HG03342 (cell line): ENCODE results near the gene RAB6C.
A peak's percentile ranks its signal among the peaks of the same experiment; 100 is the strongest.
"Not testable (repeated sequence)": the region's sequence is repeated elsewhere in the genome, so short reads cannot be mapped to it uniquely, and the experiment has no call there.

Experiments used
- ATAC-seq: cut with Tn5 transposase; IDR thresholded peaks from one replicate; pipeline ENCODE4 v1.9.1; 2021; ENCODE audit warnings: mild to moderate bottlenecking, moderate library complexity; ENCODE audit not compliant: unreplicated experiment

The RAB6C gene

GRCh38 chr2:129979629-129980155 is at the start of gene RAB6C:
Gene RAB6C (plus strand): TSS chr2:129979666. CDS start chr2:129980116, 450 bp downstream.
- not testable (repeated sequence) for ATAC-seq

DNA sequence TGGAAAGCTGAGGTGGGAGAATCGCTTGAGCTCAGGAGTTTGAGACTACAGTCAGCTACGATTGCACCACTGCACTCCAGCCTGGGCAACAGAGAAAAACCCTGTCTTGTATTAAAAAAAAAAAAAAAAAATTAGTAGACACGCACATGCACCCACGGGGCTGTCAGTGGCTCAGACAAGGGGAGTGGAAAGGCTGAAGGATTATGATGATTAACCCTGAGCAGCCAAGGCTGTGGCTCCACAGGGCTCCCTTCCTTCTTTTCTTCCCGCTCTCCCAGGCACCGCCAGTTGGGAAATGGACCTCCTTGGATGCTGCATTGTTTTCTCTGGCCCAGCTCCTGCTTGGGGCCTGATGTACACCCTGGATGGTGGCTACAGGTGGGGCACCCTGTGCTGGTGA is 49.0 kb upstream of the RAB6C start:
- no peak for ATAC-seq

GRCh38 chr2:129933387-129933786 is 46.1 kb upstream of the RAB6C start:
- not testable (repeated sequence) for ATAC-seq

DNA sequence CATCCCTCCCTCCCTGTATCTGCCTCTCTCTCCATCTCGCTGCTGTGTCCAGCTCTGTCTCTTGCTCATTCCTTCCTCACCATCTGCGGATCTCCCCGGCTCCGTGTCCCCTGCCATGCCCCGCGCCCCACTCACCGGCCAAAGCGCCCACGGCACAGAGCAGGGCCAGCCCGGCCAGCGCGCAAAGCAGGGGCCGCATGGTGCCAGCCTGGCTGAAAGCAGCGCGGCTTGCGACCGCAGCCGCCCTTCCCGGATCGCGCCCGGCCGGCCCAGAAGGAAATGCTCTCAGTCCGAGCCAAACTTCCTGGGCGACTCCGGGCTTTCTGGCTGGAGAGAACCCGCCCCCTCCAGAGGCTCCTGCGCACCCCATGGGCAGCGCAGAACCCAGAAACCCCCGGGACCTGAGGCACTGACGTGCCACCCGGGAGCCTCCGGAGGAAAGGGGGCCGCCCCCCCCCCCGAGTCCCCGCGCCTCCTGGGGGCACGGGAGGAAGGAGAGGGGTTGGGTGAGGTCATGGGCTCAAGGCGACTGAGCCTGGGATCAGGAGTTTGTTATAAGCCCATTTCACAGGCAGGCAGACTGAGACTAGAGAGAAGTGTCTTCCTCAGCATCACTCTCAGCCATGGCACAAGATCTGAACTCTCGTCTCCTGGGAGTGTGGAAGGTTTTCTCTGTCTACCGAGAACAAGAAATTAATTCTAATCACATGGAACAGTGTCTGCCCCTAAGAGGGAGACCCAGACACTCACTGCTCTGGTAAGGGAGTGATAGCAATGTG is 45.2 kb upstream of the RAB6C start:
- no peak for ATAC-seq

- ATAC-seq, result no peak
These were observed 44.3 kb upstream of the RAB6C start for GRCh38 chr2:129935118-129935517.

GRCh38 chr2:129936334-129936934 is 43.0 kb upstream of the RAB6C start:
- peak; percentile 70 for ATAC-seq

DNA sequence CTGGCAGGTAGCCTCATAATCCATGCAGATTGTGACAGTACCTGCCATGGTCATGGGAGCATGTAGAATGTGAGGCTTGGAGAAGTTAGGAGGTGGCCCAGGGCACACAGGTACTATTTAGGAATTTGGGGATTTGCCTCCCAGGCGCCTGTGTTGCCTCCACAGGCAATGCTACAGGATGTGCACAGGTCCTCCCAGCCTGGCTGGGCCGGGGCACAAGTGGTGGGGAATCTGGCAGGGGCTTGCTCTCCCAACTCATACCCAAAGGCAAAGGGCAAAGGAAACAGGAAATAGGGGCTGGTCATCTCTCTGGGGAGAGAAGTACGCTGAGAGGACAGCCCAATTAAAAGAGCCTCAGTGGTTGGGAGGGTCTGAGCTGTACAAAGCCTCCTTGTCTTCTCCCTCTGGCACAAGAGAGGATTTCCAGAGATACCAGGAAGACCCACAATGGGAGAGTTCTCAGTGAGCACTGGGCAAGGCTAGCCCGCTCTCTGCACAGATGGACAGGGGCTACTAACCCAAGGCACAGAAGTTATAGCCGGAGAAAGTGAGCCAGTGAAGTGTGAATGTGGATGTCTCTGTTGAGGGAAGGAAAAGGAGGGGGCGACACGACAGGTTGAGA is 40.5 kb upstream of the RAB6C start:
- not testable (repeated sequence) for ATAC-seq

- ATAC-seq, result not testable (repeated sequence)
These were observed 36.0 kb upstream of the RAB6C start for GRCh38 chr2:129943456-129943855.

DNA sequence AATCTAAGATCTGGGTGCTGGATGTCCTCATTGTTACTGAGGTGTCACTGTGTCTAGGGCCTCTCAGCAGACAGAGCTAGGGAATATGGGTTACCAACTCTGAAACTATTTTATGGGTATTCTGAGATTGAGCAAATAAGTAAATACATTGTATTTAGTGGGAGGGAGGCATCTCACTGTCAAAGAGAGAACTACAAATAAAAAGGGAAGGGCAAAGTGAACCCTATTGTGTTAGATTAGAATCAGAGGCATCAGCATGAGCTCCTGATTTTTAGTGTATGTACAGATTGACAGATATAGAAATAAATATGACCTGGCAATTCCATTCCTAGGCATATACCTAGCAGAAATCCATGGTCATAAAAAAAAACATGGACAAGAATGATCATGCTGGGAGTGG is 33.9 kb upstream of the RAB6C start:
- no peak for ATAC-seq

GRCh38 chr2:129947712-129948111 is 31.8 kb upstream of the RAB6C start:
- not testable (repeated sequence) for ATAC-seq

DNA sequence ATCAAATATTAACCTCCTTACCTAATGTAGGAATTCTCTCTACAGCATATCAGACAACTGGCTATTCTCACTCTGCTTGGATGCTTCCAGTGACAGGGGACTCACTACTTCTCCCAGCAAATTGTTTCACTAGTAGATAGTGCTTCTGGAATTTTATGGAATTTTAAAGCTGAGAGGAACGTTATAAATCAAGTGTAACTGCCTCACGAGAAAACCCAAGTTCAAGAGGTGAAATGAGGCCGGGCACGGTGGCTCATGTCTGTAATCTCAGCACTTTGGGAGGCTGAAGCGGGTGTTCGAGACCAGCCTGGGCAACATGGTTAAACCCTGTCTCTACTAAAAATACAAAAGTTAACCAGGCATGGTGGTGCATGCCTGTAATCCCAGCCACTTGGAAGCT is 23.3 kb upstream of the RAB6C start:
- not testable (repeated sequence) for ATAC-seq

DNA sequence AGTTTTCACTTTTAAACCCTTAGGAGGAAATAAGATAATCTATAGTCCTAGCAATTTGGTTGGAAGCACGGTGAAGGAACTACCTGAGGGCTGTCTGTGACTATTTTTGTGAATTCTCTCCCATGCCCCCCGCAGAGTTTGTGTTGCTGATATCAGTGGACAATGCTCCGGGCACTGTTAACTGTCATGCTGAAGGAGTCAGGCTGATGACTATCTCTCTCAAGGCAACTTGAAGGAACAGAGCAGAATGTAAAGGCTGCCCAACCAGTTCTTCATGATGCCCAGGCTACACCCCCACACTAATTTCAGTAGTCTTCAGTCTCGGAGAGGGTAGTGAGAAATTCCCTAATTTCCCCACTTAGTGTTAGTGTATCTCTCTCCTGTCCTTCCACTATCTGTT is 21.6 kb upstream of the RAB6C start:
- no peak for ATAC-seq

GRCh38 chr2:129958736-129959135 is 20.7 kb upstream of the RAB6C start:
- ATAC-seq, result not testable (repeated sequence)

GRCh38 chr2:129968605-129969004 is 10.9 kb upstream of the RAB6C start:
- ATAC-seq, result not testable (repeated sequence)

DNA sequence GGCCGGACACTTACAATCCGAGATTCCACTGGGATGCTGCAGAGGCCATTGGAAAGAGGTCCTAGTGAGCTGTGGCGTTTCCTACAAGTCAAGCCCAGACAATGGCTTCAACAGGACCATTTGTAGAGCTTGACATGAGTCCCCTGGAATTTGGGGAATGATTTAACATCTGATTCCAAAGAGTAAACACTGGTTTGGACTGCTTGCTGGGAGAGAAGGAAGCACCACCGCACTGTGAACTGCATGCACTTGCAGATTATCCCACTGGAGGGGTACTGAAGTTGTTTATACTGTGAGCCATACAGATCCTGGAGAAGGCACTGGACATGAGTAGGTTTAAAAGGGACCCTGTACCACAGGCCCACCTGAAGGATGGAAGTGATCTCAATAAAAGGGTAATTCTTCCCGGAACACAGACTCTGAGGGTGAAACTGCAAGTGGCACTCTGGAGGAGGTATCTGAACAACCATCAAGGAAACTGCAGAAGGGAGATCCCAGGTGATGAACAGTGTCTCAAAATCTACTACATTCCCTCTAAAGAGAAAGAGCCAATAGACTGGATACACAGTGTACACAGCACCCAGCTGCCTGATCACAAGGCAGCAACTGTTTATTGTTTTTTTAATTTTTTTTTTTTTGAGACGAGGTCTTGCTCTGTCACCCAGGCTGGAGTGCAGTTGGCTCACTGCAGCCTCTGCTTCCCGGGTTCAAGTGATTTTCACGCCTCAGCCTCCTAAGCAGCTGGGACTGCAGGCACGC is 4.3 kb upstream of the RAB6C start:
- ATAC-seq, result no peak

GRCh38 chr2:129976969-129977368 is 2.5 kb upstream of the RAB6C start:
- ATAC-seq, result not testable (repeated sequence)

DNA sequence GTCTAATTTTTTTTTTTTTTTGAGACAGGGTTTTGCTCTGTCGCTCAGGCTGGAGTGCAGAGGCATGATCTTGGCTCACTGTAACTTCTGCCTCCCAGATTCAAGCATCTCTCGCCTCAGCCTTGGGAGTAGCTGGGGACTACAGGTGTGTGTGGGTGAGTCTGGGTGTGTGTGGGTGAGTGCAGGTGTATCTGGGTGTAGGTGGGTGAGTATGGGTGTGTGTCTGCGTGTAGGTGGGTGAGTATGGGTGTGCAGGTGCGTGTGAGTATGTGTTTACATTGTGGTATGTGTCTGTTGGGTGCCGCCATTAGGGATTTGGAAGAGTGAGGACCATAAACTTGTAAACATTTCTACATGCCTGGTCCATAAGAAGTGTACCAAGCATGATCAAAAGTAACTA is 1.5 kb upstream of the RAB6C start:
- ATAC-seq, result no peak

DNA sequence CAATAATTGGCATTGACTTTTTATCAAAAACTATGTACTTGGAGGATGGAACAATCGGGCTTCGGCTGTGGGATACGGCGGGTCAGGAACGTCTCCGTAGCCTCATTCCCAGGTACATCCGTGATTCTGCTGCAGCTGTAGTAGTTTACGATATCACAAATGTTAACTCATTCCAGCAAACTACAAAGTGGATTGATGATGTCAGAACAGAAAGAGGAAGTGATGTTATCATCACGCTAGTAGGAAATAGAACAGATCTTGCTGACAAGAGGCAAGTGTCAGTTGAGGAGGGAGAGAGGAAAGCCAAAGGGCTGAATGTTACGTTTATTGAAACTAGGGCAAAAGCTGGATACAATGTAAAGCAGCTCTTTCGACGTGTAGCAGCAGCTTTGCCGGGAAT is 780 bp downstream of the RAB6C start:
- ATAC-seq, result peak; percentile 66

DNA sequence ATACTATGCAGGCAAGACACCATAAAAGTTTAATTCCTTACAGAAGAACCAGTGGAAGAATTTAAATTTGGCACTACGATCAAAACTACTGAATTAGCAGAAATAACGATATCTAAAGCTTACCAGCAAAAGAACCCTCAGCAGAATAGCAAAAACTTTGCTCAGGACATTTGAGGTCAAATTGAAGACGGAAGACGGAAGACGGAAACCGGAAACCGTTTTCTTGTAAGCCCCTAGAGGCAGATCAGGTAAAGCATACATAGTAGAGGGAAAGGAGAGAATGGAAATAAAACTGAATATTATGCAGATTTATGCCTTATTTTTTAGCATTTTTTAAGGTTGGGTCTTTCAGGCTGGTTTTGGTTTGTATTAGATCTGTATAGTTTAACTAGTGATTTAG is 2.2 kb downstream of the RAB6C start:
- not testable (repeated sequence) for ATAC-seq

GRCh38 chr2:129984426-129984825 is 5.0 kb downstream of the RAB6C start:
- ATAC-seq, result no peak

GRCh38 chr2:129992415-129993006 is 13.0 kb downstream of the RAB6C start:
- ATAC-seq, result not testable (repeated sequence)
